GM12892 (cell line): ENCODE measurements around the gene KRTAP10-7.

ENCODE experiments used
- POLR2A ChIP-seq: IDR thresholded peaks from 2 replicates; pipeline ENCODE4 v1.6.1; 2011; ENCODE audit warnings: low read depth, low read length, control low read depth
- POLR2AphosphoS5 ChIP-seq: IDR thresholded peaks from 2 replicates; pipeline ENCODE4 v1.6.1; 2011; ENCODE audit warnings: low read depth, low read length, control low read depth
- TAF1 ChIP-seq: IDR thresholded peaks from 2 replicates; pipeline ENCODE4 v1.6.1; 2011; ENCODE audit warnings: low read depth, mild to moderate bottlenecking, control low read depth, low read length, borderline replicate concordance

- TF ChIP-seq POLR2A (no peak), POLR2AphosphoS5 (no peak), TAF1 (no peak)
Observed at GRCh38 chr21:44571296-44571695, 29.1 kb upstream of the KRTAP10-7 start.
